Osteoblast (primary cell): ENCODE measurements around the gene HSPA5. TPM values are rescaled to one million over a fixed set of nuclear protein-coding genes. Genes with fewer than 3 reads are reported as not detected.
A peak's percentile ranks its signal among the peaks of the same experiment; 100 is the strongest.
"Not testable (repeated sequence)": the region's sequence is repeated elsewhere in the genome, so short reads cannot be mapped to it uniquely, and the experiment has no call there.

Experiments
- DNase-seq: peaks from one replicate; pipeline ENCODE4 v3.0.0; 2011; ENCODE audit warnings: low spot score, mixed read lengths; ENCODE audit not compliant: insufficient read length; ENCODE audit errors: missing footprints
- H2AFZ ChIP-seq: 2 replicates; pipeline ENCODE4 v1.6.0; 2011; ENCODE audit warnings: mild to moderate bottlenecking, low read length
- H3K27ac ChIP-seq: 2 replicates; pipeline ENCODE4 v1.5.1; 2011; ENCODE audit warnings: mild to moderate bottlenecking, low read depth, low read length, moderate library complexity
- H3K27me3 ChIP-seq: 2 replicates; pipeline ENCODE4 v1.6.0; 2012; ENCODE audit warnings: mild to moderate bottlenecking, control low read depth, inconsistent platforms, low read length, moderate library complexity; ENCODE audit not compliant: insufficient read depth
- H3K36me3 ChIP-seq: 2 replicates; pipeline ENCODE4 v1.5.1; 2011; ENCODE audit warnings: mild to moderate bottlenecking, low read length, control low read depth, moderate library complexity; ENCODE audit not compliant: insufficient read depth
- H3K4me1 ChIP-seq: 2 replicates; pipeline ENCODE4 v1.5.1; 2011; ENCODE audit warnings: mild to moderate bottlenecking, low read length, control low read depth, moderate library complexity; ENCODE audit not compliant: insufficient read depth
- H3K4me2 ChIP-seq: 2 replicates; pipeline ENCODE4 v1.6.0; 2011; ENCODE audit warnings: mild to moderate bottlenecking, low read length; ENCODE audit not compliant: insufficient read depth
- H3K4me3 ChIP-seq: fragments of 200-600 bp; sonication (generic); 3 replicates; pipeline ENCODE4 v1.5.1; 2012; ENCODE audit warnings: mild to moderate bottlenecking, low read length, inconsistent platforms; ENCODE audit not compliant: insufficient read depth
- H3K79me2 ChIP-seq: 2 replicates; pipeline ENCODE4 v1.6.0; 2012; ENCODE audit warnings: mild to moderate bottlenecking, low read length, control low read depth, inconsistent platforms; ENCODE audit not compliant: insufficient read depth
- H3K9me3 ChIP-seq: 2 replicates; pipeline ENCODE4 v1.5.1; 2011; ENCODE audit warnings: low read depth, low read length, control low read depth
- H4K20me1 ChIP-seq: 2 replicates; pipeline ENCODE4 v1.6.0; 2012; ENCODE audit warnings: mild to moderate bottlenecking, low read length, control low read depth; ENCODE audit not compliant: insufficient read depth
- total RNA-seq: library from RNA; depleted of rRNA; stranded (reverse); fragments of >200 nt; gene quantifications from 2 replicates; pipeline ENCODE4 v1.2.3, GENCODE V29; 2012
- TF ChIP-seq, protein P1 (sequence below): IDR thresholded peaks from 2 replicates; pipeline ENCODE4 v1.5.1; 2011; ENCODE audit warnings: mild to moderate bottlenecking, low read depth, low read length, moderate library complexity; ENCODE audit errors: extremely low read depth

The HSPA5 gene
- total RNA-seq, 1 donor, result 121 TPM

DNA sequence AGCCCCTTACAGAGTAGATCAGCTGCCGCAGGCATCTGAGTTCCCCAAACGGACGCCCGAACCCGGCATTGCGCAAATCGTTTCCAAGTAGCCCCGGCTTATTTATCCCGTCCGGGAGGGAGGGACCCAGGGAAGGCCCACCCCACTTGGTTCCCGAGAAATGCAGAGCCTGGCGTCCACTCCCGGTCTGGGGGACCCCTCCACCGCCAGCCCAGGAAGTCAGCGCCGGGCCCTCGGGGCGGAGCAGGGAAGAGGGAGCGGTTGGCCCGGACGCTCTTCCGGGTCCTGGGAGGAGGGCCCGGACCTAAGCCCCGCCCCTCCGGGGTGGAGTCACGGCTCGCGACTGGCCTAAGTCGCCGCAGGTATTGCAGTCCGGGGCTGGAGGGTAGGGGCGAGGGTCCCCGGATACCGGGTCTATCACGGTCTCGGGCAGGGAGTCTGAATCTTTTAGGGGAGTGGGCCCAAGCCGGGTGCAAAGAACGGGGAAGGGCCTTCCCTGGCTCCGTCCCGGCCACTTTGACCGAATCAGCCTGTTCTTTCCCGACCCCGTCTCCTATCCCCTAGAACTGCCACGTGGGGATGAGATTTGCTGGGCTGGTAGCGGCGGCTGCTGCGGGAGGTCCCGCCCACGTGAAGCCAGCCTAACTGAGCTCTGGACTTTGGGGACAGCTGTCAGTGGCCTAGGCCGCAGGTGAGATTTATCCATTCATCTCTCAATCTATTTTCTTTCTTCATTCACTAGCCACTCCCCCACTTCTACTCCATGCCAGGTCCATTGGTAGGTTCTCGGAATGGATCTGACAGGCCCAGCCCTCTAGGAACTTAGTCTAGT lies 40.7 kb downstream of the HSPA5 start, which contains the start of gene RABEPK:
TSS of gene RABEPK (plus strand) at position 327 of the 832 bp plus-strand sequence. CDS start 2,472 bp downstream, outside the sequence.
- Histone ChIP-seq H3K9me3 (no peaks in the 10 kb centered on the region), H3K4me1 (peaks cover 11% of the 10 kb centered on the region), H3K4me3 (peak within 1 kb of the TSS; percentile 95), H4K20me1 (no peaks in the 10 kb centered on the region), H3K4me2 (peak within 1 kb of the TSS; percentile 90), H2AFZ (peak within 1 kb of the TSS; percentile 99), H3K27me3 (no peaks in the 10 kb centered on the region), H3K27ac (peak within 1 kb of the TSS; percentile 87), H3K79me2 (peaks cover 10% of the 10 kb centered on the region), H3K36me3 (peaks cover 18% of the 10 kb centered on the region)
- peak; percentile 97 for DNase-seq
- TF ChIP-seq, protein P1, sequence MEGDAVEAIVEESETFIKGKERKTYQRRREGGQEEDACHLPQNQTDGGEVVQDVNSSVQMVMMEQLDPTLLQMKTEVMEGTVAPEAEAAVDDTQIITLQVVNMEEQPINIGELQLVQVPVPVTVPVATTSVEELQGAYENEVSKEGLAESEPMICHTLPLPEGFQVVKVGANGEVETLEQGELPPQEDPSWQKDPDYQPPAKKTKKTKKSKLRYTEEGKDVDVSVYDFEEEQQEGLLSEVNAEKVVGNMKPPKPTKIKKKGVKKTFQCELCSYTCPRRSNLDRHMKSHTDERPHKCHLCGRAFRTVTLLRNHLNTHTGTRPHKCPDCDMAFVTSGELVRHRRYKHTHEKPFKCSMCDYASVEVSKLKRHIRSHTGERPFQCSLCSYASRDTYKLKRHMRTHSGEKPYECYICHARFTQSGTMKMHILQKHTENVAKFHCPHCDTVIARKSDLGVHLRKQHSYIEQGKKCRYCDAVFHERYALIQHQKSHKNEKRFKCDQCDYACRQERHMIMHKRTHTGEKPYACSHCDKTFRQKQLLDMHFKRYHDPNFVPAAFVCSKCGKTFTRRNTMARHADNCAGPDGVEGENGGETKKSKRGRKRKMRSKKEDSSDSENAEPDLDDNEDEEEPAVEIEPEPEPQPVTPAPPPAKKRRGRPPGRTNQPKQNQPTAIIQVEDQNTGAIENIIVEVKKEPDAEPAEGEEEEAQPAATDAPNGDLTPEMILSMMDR, result no peak

GRCh38 chr9:125195591-125195990 lies 45.6 kb downstream of the HSPA5 start:
- H3K27ac ChIP-seq, H3K79me2 ChIP-seq, H3K27me3 ChIP-seq, H3K4me3 ChIP-seq, DNase-seq, H2AFZ ChIP-seq, H3K36me3 ChIP-seq, H3K9me3 ChIP-seq, H4K20me1 ChIP-seq, H3K4me2 ChIP-seq, H3K4me1 ChIP-seq: not testable (repeated sequence)

- peaks cover 14% of the 10 kb centered on the region for H3K79me2 ChIP-seq
- not testable (repeated sequence) for DNase-seq, H3K4me3 ChIP-seq
These were observed 46.7 kb downstream of the HSPA5 start for GRCh38 chr9:125194466-125194865.

DNA sequence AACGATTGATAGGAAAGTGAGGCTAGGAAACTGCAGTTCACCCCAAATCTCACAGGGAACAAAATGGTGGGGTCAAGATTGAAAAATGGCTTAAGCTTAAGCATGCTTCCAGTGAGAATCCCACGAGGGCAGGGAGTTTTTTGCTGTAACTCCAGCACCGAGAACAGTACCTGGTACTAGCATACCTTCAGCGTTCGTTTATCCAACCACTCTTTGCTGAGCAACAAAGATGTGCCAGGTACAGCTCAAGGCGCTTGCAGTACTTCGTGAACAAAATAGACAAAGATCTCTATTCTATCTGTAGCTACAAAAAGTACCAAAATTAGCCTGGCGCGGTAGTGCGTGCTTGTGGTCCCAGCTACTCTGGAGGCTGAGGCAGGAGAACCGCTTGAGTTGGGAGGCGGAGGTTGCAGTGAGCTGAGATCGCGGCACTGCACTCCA lies 50.8 kb downstream of the HSPA5 start:
- peak overlapping the region; percentile 95 for H3K4me2 ChIP-seq
- H2AFZ ChIP-seq, result peak overlapping the region; percentile 99
- H3K27ac ChIP-seq, result peak overlapping the region; percentile 93
- H3K4me1 ChIP-seq, result peaks cover 24% of the 10 kb centered on the region
- H4K20me1 ChIP-seq, result peaks cover 11% of the 10 kb centered on the region
- DNase-seq, result peak; percentile 31
- no peaks in the 10 kb centered on the region for H3K27me3 ChIP-seq
- no peaks in the 10 kb centered on the region for H3K9me3 ChIP-seq
- H3K36me3 ChIP-seq, result no peaks in the 10 kb centered on the region
- peaks cover 54% of the 10 kb centered on the region for H3K79me2 ChIP-seq
- H3K4me3 ChIP-seq, result peak overlapping the region; percentile 99
- TF ChIP-seq, protein P1, result no peak

More at GRCh38 chr9:125194466-125194865, 46.7 kb downstream of the HSPA5 start:
- H3K36me3 ChIP-seq, H3K4me2 ChIP-seq, H3K9me3 ChIP-seq, H4K20me1 ChIP-seq, H2AFZ ChIP-seq, H3K27me3 ChIP-seq, H3K27ac ChIP-seq: not testable (repeated sequence)
- H3K4me1 ChIP-seq, result peaks cover 10% of the 10 kb centered on the region
